GM23338 (cell line): ENCODE measurements around the gene CENPA. TPM values are rescaled to one million over a fixed set of nuclear protein-coding genes. Genes with fewer than 3 reads are reported as not detected.

ENCODE experiments used
- ATAC-seq: fragments of 200-7000 bp; cut with Tn5 transposase; 3 replicates; pipeline ENCODE4 v1.9.1; 2020
- DNase-seq: peaks from one replicate; pipeline ENCODE4 v3.0.0-alpha.2; 2015; ENCODE audit warnings: low spot score
- H2AFZ ChIP-seq: fragments of 200-600 bp; sonication (generic); 2 replicates; pipeline ENCODE4 v1.8.0; 2016; ENCODE audit warnings: antibody characterized with exemption, mild to moderate bottlenecking, moderate library complexity
- H3F3A ChIP-seq: fragments of 200-600 bp; sonication (generic); replicated peaks from 2 replicates; pipeline ENCODE4 v1.8.0; 2017; ENCODE audit warnings: antibody characterized with exemption, mixed run types, low read depth
- H3K27ac ChIP-seq: fragments of 200-600 bp; sonication (generic); 2 replicates; pipeline ENCODE4 v1.6.1; 2016; ENCODE audit warnings: low read depth
- H3K27me3 ChIP-seq: fragments of 200-600 bp; sonication (generic); 2 replicates; pipeline ENCODE4 v1.8.0; 2016; ENCODE audit warnings: mild to moderate bottlenecking, mixed run types, moderate library complexity; ENCODE audit not compliant: insufficient read depth
- H3K36me3 ChIP-seq: fragments of 200-600 bp; sonication (generic); 2 replicates; pipeline ENCODE4 v1.8.0; 2016; ENCODE audit warnings: mild to moderate bottlenecking; ENCODE audit not compliant: insufficient read depth
- H3K4me1 ChIP-seq: fragments of 200-600 bp; sonication (generic); 2 replicates; pipeline ENCODE4 v1.8.0; 2016; ENCODE audit warnings: mild to moderate bottlenecking, moderate library complexity; ENCODE audit not compliant: insufficient read depth
- H3K4me2 ChIP-seq: fragments of 200-600 bp; sonication (generic); 2 replicates; pipeline ENCODE4 v1.7.1; 2017; ENCODE audit warnings: mixed run types
- H3K4me3 ChIP-seq: fragments of 200-600 bp; sonication (generic); 2 replicates; pipeline ENCODE4 v1.6.1; 2016; ENCODE audit warnings: mixed run types
- H3K79me2 ChIP-seq: fragments of 200-600 bp; sonication (generic); replicated peaks from 2 replicates; pipeline ENCODE4 v1.8.0; 2017; ENCODE audit warnings: mild to moderate bottlenecking; ENCODE audit not compliant: insufficient read depth
- H3K9me2 ChIP-seq: fragments of 200-600 bp; sonication (generic); 2 replicates; pipeline ENCODE4 v1.8.0; 2017; ENCODE audit not compliant: insufficient read depth
- H4K20me1 ChIP-seq: fragments of 200-600 bp; sonication (generic); replicated peaks from 2 replicates; pipeline ENCODE4 v1.8.0; 2017; ENCODE audit warnings: mild to moderate bottlenecking; ENCODE audit not compliant: insufficient read depth
- H3K27ac Mint-ChIP-seq: 2 replicates; pipeline ENCODE4 v1.8.0; 2020; ENCODE audit warnings: inconsistent platforms, mild to moderate bottlenecking, moderate library complexity, mixed read lengths
- H3K27me3 Mint-ChIP-seq: 3 replicates; pipeline ENCODE4 v1.8.0; 2022; ENCODE audit warnings: low read depth, mild to moderate bottlenecking, moderate library complexity, mixed read lengths, inconsistent platforms; ENCODE audit not compliant: insufficient read depth, poor library complexity
- H3K36me3 Mint-ChIP-seq: 3 replicates; pipeline ENCODE4 v1.8.0; 2021; ENCODE audit warnings: low read depth, mild to moderate bottlenecking, inconsistent platforms, moderate library complexity, mixed read lengths
- H3K4me1 Mint-ChIP-seq: 3 replicates; pipeline ENCODE4 v1.8.0; 2020; ENCODE audit warnings: mild to moderate bottlenecking, inconsistent platforms, mixed read lengths
- H3K4me3 Mint-ChIP-seq: 3 replicates; pipeline ENCODE4 v1.8.0; 2021; ENCODE audit warnings: moderate library complexity, mild to moderate bottlenecking, inconsistent platforms, mixed read lengths
- H3K9me3 Mint-ChIP-seq: 3 replicates; pipeline ENCODE4 v1.8.0; 2020; ENCODE audit warnings: moderate library complexity, mild to moderate bottlenecking, inconsistent platforms, mixed read lengths
- CREB1 ChIP-seq: fragments of 250-450 bp; sonication (Bioruptor Pico); IDR thresholded peaks from 2 replicates; pipeline ENCODE4 v1.5.0; 2020; ENCODE audit warnings: low read depth, mild to moderate bottlenecking, moderate library complexity
- EZH2 ChIP-seq: fragments of 200-600 bp; sonication (generic); IDR thresholded peaks from one replicate; pipeline ENCODE4 v1.8.0; 2017; ENCODE audit warnings: antibody characterized with exemption, mild to moderate bottlenecking, low read depth; ENCODE audit not compliant: unreplicated experiment
- JUNB ChIP-seq: IDR thresholded peaks from one replicate; pipeline ENCODE4 v1.6.1; 2016; ENCODE audit warnings: antibody characterized with exemption; ENCODE audit not compliant: unreplicated experiment
- NANOG ChIP-seq: IDR thresholded peaks from 2 replicates; pipeline ENCODE4 v1.6.1; 2016; ENCODE audit warnings: antibody characterized with exemption, borderline replicate concordance
- POLR2AphosphoS5 ChIP-seq: IDR thresholded peaks from 2 replicates; pipeline ENCODE4 v1.6.1; 2016; ENCODE audit warnings: antibody characterized with exemption, low read depth
- STAT1 ChIP-seq: IDR thresholded peaks from one replicate; pipeline ENCODE4 v1.6.1; 2016; ENCODE audit warnings: antibody characterized with exemption; ENCODE audit not compliant: unreplicated experiment
- ZNF114 ChIP-seq: fragments of 250-450 bp; sonication (Bioruptor Pico); IDR thresholded peaks from 2 replicates; pipeline ENCODE4 v1.5.0; 2020; ENCODE audit warnings: mild to moderate bottlenecking, moderate library complexity
- polyA plus RNA-seq: library from polyadenylated mRNA; unstranded; fragments of >200 nt; fragmentation: Nextera tagmentation; extraction: Ambion mirVana; gene quantifications from 2 replicates; pipeline ENCODE4 v1.2.1, GENCODE V29; 2016
- total RNA-seq: library from RNA; depleted of rRNA; stranded (reverse); fragments of >200 nt; shearing (Covaris generic); gene quantifications from 2 replicates; pipeline ENCODE4 v1.2.3, GENCODE V29; 2014
- TF ChIP-seq, protein P1 (sequence below): IDR thresholded peaks from one replicate; pipeline ENCODE4 v1.6.1; 2018; ENCODE audit warnings: antibody characterized with exemption; ENCODE audit not compliant: unreplicated experiment
- TF ChIP-seq, protein P2 (sequence below): IDR thresholded peaks from 2 replicates; pipeline ENCODE4 v1.6.1; 2016; ENCODE audit warnings: antibody characterized with exemption
- TF ChIP-seq, protein P3 (sequence below): fragments of 250-450 bp; sonication (Bioruptor Pico); IDR thresholded peaks from 2 replicates; pipeline ENCODE4 v1.5.0; 2020; ENCODE audit warnings: mild to moderate bottlenecking, moderate library complexity

Gene CENPA
- total and polyA plus RNA-seq, 2 experiments from 2014 or later = 16.8 to 24.2 TPM

DNA sequence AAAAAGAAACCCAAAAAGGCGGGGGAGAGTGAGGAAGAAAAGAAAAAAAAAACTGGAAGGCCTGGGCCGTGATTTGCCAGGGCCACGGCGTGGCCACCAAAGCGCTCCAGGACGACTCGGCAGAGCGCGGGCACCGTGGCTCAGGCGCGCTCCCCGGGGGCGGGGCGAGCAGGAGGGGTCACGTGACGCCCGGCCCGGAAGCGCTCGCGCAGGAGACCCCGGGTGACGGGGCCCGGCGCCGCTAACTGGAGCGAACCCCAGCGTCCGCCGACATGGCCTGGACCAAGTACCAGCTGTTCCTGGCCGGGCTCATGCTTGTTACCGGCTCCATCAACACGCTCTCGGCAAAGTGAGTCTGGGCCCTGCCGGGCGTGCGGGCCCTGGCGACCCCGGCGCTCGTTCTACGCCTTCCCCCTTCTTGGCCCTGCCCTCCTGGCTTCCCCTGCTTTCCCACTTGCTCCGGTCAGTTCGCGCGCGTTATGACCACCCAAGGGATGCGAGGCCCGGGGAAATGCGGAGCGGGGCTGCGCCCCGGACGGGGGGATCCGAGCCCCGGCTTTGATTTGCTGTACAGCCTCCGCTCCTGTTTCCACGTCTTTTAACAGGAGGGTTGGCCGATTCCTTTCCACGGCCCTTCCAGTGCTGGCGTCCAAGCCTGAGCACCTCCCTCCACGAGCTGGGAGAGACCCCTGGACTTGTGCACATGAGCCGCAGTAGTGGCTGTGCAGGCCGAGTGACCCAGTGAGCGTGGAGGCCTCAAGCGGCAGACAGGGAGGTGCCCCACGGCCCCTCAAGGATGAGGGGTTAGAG, 21.6 kb upstream of the CENPA start, which contains the start of gene SLC35F6:
Gene SLC35F6 (plus strand): TSS at position 207 of the 810 bp plus-strand sequence. CDS start 66 bp downstream, at position 273.
- peak; percentile 89 for DNase-seq
- H3K9me2 ChIP-seq = no peaks in the 10 kb centered on the region
- TF ChIP-seq, protein P1, sequence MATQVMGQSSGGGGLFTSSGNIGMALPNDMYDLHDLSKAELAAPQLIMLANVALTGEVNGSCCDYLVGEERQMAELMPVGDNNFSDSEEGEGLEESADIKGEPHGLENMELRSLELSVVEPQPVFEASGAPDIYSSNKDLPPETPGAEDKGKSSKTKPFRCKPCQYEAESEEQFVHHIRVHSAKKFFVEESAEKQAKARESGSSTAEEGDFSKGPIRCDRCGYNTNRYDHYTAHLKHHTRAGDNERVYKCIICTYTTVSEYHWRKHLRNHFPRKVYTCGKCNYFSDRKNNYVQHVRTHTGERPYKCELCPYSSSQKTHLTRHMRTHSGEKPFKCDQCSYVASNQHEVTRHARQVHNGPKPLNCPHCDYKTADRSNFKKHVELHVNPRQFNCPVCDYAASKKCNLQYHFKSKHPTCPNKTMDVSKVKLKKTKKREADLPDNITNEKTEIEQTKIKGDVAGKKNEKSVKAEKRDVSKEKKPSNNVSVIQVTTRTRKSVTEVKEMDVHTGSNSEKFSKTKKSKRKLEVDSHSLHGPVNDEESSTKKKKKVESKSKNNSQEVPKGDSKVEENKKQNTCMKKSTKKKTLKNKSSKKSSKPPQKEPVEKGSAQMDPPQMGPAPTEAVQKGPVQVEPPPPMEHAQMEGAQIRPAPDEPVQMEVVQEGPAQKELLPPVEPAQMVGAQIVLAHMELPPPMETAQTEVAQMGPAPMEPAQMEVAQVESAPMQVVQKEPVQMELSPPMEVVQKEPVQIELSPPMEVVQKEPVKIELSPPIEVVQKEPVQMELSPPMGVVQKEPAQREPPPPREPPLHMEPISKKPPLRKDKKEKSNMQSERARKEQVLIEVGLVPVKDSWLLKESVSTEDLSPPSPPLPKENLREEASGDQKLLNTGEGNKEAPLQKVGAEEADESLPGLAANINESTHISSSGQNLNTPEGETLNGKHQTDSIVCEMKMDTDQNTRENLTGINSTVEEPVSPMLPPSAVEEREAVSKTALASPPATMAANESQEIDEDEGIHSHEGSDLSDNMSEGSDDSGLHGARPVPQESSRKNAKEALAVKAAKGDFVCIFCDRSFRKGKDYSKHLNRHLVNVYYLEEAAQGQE = no peak
- TF ChIP-seq NANOG (no peak), EZH2 (no peak), POLR2AphosphoS5 (peak; percentile 78; the same call in 1 of the 2 replicates)
- H3K4me3 ChIP-seq = peak within 1 kb of the TSS; percentile 91
- Mint-ChIP-seq H3K27ac (no peak within 1 kb of the TSS), H3K36me3 (no peaks in the 10 kb centered on the region), H3K4me1 (peaks cover 10% of the 10 kb centered on the region), H3K4me3 (peak within 1 kb of the TSS; percentile 80), H3K9me3 (no peaks in the 10 kb centered on the region; the same call in 2 of the 3 replicates), H3K27me3 (peaks cover 9% of the 10 kb centered on the region)
- peak within 1 kb of the TSS; percentile 93 for H2AFZ ChIP-seq
- H4K20me1 ChIP-seq = no peaks in the 10 kb centered on the region
- no peaks in the 10 kb centered on the region for H3F3A ChIP-seq
- no peaks in the 10 kb centered on the region for H3K36me3 ChIP-seq
- no peaks in the 10 kb centered on the region for H3K79me2 ChIP-seq
- ATAC-seq = peak; percentile 94
- H3K4me1 ChIP-seq = no peaks in the 10 kb centered on the region
- peak within 1 kb of the TSS; percentile 97 for H3K4me2 ChIP-seq
- H3K27ac ChIP-seq = no peak within 1 kb of the TSS
- peaks cover 9% of the 10 kb centered on the region; the same call in 1 of the 2 replicates for H3K27me3 ChIP-seq

DNA sequence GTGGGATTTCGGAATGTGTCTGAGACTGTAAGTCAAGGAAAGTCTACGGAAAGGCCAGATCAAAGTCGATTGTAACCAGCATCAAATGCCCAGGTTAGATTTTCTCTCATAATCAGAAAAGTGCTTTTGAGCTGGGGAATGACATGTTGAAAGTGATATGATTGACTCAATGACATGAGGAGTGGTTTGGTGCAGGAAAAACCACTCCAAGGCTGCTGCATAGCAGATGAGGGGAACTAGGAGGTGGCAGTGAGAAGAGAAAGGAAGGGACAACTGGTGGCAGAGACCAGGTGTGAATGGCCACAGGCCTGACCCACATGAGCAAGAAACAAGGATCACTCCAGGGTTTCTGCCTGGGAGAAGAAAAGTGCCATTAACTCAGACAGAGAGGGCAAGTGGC, 20.9 kb upstream of the CENPA start:
- Histone ChIP-seq H3K36me3 (no peaks in the 10 kb centered on the region), H3K27me3 (peaks cover 9% of the 10 kb centered on the region; the same call in 1 of the 2 replicates), H3K27ac (no peak overlapping the region), H3F3A (no peaks in the 10 kb centered on the region), H3K9me2 (no peaks in the 10 kb centered on the region), H3K4me1 (no peaks in the 10 kb centered on the region), H4K20me1 (no peaks in the 10 kb centered on the region), H2AFZ (peak overlapping the region; percentile 93; the same call in 1 of the 2 replicates), H3K79me2 (no peaks in the 10 kb centered on the region), H3K4me2 (peak overlapping the region; percentile 97), H3K4me3 (peak overlapping the region; percentile 91)
- no peak overlapping the region for H3K27ac Mint-ChIP-seq
- H3K27me3 Mint-ChIP-seq = peaks cover 9% of the 10 kb centered on the region
- DNase-seq = no peak
- no peak for ATAC-seq
- H3K4me3 Mint-ChIP-seq = peak overlapping the region; percentile 80
- no peaks in the 10 kb centered on the region for H3K36me3 Mint-ChIP-seq
- TF ChIP-seq JUNB (no peak), CREB1 (CRISPR knock-in tag) (no peak), EZH2 (no peak), ZNF114 (CRISPR knock-in tag) (no peak), STAT1 (no peak)
- TF ChIP-seq, protein P2, sequence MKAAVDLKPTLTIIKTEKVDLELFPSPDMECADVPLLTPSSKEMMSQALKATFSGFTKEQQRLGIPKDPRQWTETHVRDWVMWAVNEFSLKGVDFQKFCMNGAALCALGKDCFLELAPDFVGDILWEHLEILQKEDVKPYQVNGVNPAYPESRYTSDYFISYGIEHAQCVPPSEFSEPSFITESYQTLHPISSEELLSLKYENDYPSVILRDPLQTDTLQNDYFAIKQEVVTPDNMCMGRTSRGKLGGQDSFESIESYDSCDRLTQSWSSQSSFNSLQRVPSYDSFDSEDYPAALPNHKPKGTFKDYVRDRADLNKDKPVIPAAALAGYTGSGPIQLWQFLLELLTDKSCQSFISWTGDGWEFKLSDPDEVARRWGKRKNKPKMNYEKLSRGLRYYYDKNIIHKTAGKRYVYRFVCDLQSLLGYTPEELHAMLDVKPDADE = no peak
- TF ChIP-seq, protein P3, sequence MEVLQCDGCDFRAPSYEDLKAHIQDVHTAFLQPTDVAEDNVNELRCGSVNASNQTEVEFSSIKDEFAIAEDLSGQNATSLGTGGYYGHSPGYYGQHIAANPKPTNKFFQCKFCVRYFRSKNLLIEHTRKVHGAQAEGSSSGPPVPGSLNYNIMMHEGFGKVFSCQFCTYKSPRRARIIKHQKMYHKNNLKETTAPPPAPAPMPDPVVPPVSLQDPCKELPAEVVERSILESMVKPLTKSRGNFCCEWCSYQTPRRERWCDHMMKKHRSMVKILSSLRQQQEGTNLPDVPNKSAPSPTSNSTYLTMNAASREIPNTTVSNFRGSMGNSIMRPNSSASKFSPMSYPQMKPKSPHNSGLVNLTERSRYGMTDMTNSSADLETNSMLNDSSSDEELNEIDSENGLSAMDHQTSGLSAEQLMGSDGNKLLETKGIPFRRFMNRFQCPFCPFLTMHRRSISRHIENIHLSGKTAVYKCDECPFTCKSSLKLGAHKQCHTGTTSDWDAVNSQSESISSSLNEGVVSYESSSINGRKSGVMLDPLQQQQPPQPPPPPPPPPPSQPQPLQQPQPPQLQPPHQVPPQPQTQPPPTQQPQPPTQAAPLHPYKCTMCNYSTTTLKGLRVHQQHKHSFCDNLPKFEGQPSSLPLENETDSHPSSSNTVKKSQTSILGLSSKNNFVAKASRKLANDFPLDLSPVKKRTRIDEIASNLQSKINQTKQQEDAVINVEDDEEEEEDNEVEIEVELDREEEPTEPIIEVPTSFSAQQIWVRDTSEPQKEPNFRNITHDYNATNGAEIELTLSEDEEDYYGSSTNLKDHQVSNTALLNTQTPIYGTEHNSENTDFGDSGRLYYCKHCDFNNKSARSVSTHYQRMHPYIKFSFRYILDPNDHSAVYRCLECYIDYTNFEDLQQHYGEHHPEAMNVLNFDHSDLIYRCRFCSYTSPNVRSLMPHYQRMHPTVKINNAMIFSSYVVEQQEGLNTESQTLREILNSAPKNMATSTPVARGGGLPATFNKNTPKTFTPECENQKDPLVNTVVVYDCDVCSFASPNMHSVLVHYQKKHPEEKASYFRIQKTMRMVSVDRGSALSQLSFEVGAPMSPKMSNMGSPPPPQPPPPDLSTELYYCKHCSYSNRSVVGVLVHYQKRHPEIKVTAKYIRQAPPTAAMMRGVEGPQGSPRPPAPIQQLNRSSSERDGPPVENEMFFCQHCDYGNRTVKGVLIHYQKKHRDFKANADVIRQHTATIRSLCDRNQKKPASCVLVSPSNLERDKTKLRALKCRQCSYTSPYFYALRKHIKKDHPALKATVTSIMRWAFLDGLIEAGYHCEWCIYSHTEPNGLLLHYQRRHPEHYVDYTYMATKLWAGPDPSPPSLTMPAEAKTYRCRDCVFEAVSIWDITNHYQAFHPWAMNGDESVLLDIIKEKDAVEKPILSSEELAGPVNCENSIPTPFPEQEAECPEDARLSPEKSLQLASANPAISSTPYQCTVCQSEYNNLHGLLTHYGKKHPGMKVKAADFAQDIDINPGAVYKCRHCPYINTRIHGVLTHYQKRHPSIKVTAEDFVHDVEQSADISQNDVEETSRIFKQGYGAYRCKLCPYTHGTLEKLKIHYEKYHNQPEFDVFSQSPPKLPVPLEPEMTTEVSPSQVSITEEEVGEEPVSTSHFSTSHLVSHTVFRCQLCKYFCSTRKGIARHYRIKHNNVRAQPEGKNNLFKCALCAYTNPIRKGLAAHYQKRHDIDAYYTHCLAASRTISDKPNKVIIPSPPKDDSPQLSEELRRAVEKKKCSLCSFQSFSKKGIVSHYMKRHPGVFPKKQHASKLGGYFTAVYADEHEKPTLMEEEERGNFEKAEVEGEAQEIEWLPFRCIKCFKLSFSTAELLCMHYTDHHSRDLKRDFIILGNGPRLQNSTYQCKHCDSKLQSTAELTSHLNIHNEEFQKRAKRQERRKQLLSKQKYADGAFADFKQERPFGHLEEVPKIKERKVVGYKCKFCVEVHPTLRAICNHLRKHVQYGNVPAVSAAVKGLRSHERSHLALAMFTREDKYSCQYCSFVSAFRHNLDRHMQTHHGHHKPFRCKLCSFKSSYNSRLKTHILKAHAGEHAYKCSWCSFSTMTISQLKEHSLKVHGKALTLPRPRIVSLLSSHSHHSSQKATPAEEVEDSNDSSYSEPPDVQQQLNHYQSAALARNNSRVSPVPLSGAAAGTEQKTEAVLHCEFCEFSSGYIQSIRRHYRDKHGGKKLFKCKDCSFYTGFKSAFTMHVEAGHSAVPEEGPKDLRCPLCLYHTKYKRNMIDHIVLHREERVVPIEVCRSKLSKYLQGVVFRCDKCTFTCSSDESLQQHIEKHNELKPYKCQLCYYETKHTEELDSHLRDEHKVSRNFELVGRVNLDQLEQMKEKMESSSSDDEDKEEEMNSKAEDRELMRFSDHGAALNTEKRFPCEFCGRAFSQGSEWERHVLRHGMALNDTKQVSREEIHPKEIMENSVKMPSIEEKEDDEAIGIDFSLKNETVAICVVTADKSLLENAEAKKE (CRISPR knock-in tag) = no peak
- peaks cover 13% of the 10 kb centered on the region for H3K4me1 Mint-ChIP-seq
- no peaks in the 10 kb centered on the region; the same call in 2 of the 3 replicates for H3K9me3 Mint-ChIP-seq
